NCI-H1436 treated with DMSO at 0.1 percent for 48 hours (cell line): ENCODE measurements around the gene EFNA2.
A peak's percentile ranks its signal among the peaks of the same experiment; 100 is the strongest.

Experiments used
- DNase-seq: peaks from one replicate; lab custom pipeline; 2025; lab: John Stamatoyannopoulos, UW

The EFNA2 gene

DNA sequence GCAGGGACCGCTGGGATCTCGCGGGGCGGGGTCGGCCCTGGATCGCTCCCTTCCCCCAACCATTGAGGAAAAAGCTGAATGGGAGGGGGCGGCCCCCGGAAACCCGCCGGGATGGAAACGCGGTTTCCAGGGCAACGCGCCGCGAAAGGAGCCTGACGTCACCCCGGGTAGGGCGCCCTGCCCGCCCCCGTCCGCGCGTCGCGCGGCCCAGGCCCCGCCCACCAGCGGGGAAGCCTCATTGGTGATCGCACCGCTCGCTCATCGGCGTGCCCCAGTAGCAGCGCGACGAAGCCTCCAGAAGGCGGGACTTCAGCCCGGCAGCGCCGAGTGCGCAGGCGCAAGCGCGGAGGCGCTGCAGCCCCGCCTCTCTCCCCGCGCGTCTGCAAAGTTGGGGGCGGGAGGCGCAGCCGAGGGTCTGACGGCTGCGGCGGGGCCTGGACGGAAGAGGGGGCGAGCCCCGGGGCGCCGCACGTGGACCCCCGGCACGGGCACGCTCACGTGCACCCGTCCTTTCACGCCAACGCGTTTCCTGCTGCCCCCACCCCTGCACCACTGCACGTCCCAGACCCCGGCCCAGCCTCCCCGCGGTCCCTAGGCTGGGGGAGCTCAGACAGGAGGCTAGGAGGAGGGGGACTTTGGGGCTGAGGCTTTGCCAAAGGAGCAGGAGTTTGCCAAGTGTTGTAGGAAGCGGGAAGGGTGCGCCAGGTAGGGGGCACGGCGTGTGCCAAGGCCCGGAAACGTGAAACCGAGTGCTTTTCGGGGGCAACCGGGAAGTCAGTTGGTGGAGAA lies 24.7 kb upstream of the EFNA2 start:
- DNase-seq = peak; percentile 81

DNA sequence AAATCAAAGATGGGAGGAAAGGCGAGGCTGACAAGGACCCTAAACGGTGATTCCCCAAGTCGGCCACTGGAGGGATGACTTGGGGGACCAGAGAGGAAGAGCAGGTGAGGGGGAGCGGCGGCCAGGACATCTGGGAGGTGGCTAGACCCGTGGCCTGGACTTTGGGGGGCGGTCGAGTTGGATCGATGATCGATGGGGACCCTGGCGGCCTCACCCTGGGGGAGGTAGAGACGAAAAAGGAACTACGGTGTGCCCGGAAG lies 24.2 kb upstream of the EFNA2 start:
- no peak for DNase-seq

DNA sequence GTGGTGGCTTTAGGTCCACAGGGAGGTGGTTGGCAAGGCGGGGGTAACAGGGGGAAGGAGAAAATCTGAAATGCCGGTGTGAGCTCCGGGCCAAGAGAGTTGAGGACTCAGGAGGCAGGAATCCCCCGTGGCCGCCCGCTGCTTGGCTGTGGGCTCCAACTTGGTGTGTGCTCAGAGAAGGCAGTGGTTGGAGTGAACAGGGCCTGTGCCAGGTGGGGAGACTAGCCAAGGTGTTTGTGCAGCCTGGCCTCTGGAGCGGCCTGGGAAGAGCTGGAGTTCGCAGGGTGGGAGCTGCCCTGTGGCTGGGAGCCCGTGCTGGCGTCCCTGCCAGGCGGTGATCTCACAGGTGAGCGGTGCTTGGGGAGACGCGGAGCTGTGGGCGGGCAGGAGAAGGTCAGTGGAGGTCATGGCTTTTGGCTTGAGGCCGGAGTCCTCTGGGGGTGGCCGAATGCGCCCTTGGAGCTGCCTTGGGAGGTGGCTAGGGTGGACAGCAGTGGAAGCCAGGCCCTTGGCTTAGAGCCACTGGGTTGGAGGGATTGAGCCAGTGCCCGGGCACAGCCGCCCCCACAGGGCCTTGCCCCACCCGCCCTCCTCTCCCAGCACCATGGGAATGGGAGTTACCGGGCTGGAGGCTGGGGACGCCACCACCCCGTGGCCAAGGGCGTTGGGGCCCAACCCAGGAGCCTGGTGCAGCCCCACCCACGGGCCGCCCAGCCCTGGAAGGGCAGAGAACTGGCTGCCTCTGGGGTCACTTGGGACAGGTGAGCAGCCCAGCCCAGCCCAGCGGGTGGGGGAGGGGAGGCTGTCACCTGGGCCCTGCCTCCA lies 23.7 kb upstream of the EFNA2 start:
- no peak for DNase-seq

DNA sequence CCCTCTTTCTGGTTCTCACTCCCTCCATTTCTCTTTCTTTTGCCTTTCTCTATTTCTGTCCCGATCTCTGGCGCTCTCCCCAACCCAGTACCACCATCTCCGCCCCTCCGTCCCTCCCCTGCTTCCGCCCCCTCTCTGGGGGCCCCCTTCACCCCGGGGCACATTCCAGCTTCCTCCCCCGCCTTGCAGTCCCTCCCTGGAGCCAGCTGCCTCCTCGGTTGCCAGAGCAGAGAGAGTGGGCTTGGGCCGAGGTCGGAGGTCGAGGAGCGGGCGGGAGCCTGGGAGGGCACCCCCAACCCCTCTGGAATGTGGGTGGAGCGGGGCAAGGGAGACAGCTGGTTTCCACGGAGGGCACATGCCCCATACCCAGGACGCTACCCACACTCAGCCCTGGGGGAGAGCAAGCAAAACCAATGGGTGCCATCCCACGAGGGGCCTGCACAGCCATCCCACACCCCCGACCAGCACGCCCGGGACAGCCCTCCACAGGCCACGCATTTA lies 23.0 kb upstream of the EFNA2 start:
- DNase-seq = no peak

DNA sequence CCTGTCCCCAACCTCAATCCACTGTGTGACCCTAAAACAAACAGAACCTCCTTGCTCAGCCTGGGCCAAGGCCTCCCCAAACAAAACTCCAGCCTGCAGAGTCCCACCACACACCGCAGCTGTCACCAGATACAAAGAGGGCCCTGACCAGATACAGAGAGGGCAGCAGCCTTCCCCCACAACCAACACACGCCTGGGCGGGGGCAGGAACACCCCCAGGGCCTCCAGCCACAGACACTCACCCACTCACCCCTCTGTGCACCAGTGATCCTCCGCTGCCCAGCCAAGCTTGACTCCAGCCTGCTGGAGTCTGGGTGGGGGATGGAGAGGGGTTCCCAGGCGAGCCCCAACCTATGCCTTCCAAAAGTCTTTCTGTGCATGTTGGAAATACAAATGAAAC lies 22.5 kb upstream of the EFNA2 start:
- no peak for DNase-seq

DNA sequence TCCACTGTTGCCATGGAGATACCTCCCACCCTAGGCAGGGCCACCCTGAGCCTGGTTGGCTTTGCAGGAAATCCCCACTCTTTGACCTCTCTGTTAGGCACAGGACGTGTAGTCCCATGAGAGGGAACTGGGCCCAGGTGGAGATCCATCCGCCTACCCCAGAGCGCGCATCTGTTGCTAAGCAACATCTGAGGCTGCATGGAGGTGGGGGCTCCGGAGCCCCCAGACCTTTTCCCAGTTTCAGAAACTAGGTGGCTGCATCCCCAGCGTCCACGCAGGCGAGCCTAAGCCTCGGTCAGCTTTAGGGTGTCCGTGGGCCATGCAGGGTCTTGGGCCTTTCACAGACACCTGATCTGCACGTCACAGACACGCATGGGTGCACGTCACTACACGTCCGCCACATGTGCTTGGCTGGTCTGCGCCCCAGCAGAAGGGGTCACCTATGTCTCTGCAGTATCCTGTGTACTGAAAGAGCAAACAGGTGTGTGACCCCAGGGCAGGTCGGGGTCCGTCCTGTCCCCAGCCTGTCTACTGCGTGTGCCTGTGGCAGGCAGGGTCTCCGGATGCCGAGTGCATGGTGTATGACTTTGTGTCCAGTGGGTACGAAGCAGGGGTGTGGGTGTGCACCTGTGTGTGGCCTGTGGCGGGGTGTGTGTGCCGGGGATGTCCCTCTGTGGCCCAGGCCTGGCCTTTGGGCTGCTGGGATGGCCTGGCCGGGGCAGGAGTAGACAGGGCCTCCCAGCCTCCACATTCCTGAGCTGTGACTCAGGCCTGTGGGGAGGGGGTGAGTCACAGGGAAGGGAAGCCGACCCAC lies 20.7 kb upstream of the EFNA2 start:
- no peak for DNase-seq

DNA sequence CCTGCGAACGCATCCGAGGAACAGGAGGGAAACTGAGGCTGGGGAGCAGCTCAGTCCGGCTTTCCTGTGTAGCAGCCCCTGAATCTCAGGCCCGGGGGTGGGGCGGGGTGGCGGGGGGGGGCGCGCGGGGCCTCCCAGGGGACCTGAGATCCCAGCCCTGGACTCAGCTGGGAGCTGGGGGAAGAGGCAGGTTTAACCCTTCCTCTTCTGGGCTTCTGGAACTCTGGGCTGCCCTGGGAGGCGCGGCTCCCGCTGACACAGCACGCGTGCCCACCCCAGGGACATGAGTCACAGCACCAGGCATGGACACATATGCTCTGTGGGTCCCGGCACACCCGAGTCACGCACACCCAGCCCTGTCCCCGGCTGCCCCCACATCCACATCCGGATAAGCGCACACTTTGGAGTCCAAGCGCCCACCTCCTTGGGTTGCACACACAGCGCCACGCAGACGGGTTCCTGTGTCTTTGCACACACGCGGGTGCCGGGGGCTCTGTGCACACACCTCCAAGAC lies 20.0 kb upstream of the EFNA2 start:
- DNase-seq = no peak

DNA sequence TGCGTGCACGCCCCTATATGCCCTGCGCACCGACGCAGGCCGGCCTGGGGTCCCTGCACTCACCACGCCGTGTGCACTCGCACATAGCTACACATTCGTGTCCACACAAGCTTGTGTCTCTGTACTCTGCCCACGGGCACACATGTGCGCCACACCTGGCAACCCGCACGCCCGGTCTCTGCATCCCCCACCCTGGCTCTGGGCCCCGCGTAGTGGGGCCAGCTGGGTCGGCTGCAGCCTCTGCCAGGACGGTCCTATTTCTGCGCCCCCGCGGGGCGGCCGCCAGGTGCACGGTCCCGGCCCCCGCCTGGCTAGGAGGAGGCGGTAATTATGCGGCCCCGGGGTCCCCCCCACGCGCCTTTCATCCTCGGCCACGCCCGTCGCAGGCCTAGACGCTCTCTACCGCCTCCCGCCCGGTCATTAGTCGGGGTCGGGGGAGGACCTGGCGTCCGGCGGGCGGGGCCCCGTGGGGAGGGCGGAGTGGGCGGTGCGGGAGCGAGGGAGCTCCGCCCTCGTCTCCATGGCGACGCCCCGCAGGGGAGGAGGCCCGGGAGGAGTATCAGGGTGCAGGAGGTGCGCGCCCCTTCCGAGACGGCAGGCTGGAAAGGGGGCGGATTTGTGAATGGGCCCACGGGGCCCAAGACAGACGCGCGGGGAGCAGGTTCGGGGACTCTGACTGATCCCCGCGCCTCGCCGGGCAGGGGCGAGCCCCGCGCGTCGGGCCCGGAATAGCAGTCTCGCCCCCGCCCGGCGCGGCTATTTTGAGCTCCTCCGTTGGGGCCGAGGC lies 19.4 kb upstream of the EFNA2 start:
- DNase-seq = peak; percentile 39

DNA sequence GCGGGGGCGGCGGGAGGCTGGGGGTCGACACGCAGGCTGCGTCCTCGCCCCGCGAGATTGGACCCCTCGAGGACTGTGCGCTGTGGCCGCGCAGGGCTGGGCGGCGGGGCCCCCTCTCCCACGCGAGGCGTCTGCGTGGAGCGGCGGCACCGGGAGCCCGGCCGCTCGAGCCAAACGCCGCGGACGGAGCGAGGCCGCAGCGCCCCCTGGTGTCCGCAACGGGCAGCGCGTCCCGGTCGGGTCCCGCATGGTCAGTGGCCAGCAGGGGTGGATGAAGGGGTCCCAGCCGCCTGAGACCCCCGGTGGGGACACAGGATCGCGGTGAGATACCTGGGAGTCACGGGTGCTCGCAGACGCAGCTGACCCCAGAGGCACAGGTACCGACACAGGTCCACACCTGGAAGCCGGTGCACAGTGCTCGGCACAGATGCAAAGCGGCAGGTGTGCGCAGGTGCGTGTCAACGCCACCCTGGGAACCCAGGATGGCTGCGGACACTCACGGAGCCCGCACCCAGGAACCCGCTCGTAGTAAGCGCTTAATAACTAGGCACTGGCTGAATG lies 18.7 kb upstream of the EFNA2 start:
- no peak for DNase-seq

DNA sequence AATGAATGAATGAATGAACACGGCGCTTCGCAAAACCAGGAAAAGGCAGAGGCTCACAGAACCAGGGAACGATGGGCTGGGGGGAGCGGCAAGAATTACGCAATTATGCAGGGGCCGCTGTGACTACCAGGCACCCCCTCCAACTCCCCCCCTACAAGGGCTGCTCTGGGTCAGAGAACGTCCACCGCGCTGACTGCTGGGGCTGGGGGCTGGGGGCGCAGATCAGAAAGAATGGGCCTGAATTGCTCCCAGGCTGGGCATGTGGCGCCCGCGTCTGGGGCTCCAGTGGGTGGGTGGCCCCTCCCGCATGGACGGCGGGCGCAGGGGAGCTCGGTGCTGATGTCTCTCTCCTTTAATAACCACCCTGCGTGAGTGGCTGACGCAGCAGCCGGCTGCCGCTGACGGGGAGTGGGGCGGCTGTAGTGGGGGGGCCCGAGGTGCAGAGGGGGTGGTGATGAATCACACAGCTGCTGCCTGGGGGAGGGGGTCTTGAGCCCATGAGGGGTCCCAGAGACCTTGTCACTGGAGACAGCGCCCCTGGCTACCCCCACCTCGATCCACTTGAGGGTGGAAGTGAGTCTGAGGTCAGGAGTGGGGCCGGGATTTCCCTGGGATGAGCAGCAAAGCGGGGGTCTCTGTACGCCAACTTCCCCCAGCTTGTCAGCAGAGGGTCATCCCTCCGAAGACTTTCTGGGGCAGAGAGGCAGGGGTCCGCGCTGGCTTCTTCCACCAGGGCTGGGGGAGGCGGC lies 18.0 kb upstream of the EFNA2 start:
- no peak for DNase-seq

DNA sequence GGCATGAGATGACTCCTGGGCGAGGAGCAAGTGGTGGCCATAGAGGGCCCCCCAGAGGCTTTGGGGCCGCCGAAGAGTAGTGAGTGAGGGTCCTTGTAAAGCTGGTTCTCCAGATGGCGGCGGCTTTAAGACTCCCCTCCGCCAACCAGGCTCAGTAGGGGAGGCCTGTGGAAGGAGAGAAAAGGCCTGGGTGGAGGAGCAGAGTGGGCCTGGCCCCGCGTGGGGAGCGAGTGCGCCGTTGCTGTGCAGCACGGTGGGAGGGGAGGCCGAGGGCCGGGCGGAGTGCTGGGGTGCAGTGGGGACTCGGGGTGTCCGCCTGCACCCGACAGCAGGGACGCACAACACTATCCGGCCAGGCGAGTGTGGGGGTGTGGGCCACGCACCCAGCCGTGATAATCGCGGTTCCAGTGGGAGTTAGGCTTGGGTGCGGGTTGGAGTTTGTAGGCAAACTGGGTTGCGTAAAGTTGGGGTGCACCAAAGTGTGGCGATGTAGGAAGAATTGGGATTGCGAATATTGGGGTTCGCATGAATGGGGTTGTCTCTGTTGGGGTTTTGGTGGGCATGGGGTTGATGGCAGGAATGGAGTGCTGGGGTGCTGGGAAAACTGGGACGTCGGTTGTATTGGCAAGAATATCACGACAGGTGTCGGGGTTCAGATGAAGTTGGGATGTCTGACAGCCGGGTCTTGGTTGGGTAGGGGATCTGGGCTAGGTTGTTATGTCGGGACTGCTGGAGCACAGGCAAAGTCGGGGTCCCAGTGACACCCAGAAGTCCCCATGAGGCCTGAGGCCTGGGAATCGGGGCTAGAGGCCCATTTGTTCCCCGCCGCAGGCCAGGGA lies 17.2 kb upstream of the EFNA2 start:
- DNase-seq = no peak

DNA sequence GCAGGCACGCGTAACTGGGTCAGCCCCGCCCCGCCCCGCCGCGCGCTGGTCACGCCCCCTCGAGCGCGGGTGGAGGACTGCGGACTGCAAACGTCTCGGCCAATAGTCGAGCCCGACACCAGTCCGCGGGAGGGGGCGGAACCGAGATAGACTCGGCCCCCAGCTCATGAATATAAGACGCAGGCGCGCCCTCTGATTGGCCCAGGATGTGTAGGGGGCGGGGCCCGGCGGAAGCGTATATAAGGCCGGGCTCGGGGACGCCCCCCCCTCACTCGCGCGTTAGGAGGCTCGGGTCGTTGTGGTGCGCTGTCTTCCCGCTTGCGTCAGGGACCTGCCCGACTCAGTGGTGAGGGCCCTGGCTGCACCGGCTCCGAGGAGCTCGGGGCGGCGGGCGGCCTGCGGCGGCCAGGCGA lies 16.6 kb upstream of the EFNA2 start, which contains the start of gene CIRBP:
Gene CIRBP (plus strand): TSS at position 268 of the 413 bp plus-strand sequence. CDS start 1,602 bp downstream, outside the sequence.
- peak; percentile 89 for DNase-seq

DNA sequence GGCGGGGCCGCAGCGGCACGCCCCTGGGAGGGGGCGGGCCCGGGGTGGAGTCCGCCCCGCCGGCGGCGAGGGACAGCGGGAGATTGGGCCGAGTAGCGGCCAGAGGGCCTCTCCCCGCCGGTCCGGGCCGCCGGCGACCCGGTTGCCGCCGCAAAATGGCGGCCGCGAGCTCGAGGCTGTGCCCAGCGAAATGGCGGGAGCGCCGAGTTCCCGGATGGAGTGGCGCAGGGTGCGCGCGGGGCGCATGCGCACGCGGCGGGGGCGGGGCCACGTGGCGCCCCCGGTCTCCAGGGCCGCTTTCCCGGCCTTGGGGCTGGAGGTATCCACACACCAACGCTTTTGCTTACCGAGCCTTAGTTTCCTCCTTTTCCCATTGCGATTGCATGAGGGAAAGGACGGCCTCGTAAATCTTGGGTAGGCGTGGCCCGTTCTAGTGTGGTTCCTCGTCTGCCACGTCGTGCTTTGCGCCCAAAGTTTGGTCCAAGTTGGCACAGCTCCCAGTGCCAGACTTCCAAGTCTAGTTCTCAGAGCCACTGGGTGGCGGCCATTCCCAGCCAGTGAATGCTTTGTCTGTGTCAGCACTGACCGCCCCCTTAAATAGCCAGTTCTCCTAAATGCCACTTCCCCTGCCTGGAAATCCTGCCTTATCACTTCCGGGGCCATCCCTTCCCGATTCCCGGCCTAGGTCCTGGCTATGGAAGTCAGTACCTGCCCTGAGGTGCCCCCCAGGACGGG lies 16.0 kb upstream of the EFNA2 start:
- DNase-seq = no peak

DNA sequence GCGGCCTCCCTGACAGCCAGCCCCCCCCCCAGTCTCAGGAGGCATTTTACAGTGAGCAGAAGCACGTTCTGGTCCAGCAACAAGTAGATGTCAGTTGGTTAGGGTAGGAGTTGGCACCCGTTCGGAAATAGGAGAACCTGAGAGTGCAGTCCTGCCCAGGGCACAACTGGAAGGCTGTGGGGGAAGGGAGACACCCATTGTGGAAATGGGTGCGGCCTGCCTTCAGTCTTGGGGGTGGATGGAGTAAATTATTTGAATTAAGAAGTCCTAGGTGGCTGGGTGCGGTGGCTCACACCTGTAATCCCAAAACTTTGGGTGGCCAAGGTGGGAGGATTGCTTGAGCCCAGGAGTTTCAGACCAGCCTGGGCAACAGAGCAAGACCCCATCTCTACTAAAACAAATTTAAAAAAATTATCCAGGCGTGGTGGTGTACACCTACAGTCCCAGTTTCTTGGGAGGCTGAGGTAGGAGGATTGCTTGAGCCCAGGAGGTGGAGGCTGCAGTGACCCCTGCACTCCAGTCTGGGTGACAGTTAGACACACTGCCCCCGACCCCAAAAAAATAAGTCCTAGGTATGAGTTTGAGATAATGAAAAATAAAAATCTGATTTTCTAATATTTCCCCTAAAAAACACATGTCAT lies 15.3 kb upstream of the EFNA2 start:
- no peak for DNase-seq

DNA sequence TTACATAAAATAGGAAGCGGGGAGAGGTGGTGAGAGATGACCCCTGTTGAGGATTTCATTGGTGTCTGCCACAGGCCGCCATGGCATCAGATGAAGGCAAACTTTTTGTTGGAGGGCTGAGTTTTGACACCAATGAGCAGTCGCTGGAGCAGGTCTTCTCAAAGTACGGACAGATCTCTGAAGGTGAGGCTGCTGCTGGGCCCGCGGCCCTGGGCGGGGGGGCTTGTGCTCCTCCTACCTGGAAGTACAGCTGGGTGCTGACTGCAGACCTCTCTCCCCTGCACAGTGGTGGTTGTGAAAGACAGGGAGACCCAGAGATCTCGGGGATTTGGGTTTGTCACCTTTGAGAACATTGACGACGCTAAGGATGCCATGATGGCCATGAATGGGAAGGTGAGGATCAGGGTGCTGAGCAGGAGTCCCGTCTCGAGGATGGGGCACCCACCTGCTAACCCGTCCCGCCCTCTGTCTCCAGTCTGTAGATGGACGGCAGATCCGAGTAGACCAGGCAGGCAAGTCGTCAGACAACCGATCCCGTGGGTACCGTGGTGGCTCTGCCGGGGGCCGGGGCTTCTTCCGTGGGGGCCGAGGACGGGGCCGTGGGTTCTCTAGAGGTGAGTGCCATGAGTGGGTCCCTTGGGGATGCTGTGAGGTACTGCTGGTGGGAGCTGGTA lies 14.7 kb upstream of the EFNA2 start:
- no peak for DNase-seq

DNA sequence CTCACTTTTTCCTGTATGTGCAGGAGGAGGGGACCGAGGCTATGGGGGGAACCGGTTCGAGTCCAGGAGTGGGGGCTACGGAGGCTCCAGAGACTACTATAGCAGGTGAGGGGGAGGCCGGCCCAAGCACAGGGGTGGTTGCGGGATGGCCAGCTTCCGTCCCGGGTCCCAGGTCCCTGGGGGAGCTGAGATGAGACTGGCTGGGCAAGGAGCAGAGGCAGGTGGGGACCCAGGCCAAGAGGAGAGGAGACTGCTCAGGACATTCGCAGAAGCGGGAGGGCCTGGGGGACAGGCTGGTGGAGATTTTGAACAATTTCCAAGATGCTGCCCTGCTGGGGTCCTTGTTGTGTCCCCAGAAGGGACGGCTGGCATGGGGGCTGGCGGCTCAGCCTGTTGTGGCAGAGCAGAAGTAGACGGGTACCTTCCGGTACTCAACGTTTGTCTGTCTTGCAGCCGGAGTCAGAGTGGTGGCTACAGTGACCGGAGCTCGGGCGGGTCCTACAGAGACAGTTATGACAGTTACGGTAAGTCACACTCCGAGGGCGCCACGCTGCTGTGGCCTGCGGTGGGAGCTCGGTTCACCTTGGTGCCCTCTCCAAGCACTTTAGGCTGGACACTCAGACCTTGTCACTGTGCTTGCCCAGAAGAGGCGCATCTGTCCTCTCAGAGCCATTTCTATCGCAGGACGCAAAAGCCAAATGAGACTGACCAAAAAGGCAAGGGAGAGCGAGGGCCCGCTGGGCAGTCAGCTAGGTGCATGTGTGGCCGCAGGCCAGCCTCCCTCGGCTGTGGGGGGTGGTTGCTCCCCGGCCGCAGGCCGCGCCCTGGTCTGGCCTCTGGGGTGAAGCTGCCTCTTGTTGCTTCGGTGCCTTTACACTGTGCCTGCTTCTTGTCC lies 13.9 kb upstream of the EFNA2 start:
- DNase-seq = no peak
